SKM-1 treated with dmso at 0.1 percent for 144 hours (cell line): ENCODE data around the gene HDAC10.
"Not testable (repeated sequence)": the region's sequence is repeated elsewhere in the genome, so short reads cannot be mapped to it uniquely, and the experiment has no call there.

ENCODE experiments used
- DNase-seq: peaks from one replicate; lab custom pipeline; 2025; ENCODE audit not compliant: unreplicated experiment; lab: John Stamatoyannopoulos, UW

Gene HDAC10

DNA sequence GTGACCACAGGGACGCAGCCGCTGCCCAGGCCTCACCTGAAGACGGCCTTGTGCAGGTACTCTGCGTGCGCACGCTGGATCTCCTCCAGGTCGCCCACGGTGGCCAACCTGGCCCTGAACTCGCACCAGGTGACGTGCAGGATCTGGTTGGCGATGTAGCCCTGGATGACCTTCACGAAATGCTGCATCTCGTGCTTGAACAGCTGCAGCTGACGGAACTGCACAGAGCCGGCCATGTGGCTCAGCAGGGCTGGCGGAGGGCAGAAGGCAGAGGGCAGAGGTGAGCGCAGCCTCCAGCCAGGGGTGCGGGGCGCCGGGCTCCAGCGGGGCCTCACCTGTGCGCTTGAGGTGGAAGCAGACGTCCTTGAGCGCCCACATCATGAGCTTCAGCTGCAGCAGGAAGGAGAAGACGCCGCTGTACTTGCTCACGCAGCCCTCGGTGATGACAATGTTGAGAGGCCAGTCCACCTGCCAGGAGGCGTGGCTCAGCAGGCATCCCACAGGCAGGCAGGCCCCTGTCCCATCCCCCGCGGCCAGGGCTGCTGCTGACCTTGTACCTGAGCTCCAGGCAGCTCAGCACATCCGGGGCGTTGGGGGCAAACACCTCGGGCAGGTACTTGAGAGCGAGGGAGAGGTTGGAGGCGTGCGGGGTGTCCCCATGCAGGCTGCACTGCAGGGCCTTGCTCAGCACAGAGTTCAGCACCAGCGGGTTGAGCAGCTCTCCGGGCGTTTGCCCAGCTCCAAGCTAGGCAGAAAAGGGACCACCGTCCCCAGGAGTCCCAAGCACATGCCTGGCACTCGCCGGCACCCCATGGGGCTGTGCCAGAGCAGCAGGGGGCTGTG, 32.7 kb downstream of the HDAC10 start:
- no peak for DNase-seq

DNA sequence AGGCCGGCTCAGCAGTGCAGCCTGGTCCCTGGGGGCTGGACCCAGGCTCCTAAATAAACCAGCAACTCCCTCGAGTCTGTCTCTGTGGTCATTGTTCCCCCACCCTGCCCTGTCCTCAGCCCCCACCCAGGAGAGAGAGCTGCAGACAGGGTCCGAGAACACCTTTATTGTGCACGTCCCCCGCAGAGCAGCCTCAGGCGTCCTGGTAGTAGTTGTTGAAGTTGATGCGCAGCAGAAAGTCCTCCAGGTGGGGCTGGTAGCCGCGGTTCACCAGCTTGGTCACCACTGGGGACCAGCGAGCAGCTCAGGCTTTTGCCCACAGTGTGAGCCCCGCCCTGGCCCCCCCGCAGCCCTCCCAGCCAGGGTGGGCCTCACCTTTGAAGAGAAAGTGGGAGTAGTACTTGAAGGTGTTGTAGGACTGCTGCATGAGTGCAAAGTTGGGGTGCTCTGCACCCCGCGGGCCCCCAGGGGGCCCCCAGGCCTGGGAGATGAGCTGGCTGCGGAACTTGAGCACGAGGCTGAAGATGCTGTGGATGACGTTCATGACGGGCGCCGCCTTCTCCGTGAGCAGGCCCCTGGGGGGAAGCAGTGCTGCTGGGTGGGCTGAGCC, 33.4 kb downstream of the HDAC10 start:
- DNase-seq: no peak

DNA sequence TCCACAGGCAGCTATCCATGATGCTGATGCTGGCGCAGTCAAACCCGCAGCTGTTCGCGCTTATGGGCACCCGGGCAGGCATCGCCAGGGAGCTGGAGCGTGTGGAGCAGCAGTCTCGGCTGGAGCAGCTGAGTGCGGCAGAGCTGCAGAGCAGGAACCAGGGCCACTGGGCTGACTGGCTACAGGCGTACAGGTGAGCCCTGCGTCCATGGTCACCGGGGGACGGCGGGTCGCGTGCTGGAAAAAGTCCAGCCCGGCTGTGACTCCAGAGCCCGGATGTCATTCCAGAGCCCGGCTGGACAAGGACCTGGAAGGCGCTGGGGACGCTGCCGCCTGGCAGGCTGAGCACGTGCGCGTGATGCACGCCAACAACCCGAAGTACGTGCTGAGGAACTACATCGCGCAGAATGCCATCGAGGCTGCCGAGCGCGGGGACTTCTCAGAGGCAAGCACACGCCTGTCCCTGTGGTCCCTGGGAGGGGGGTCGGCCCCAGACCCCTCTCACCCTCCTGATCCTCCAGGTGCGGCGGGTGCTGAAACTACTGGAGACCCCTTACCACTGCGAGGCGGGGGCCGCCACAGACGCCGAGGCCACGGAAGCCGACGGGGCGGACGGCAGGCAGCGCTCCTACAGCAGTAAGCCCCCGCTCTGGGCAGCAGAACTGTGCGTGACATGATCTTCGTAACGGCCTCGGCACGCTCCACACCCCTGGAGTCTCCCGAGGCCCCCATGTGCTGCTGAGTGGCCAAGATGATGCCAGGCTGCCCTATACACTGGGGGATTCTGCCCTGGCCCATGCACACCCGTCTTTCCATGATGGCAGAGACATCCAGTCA, 34.2 kb downstream of the HDAC10 start:
- no peak for DNase-seq

DNA sequence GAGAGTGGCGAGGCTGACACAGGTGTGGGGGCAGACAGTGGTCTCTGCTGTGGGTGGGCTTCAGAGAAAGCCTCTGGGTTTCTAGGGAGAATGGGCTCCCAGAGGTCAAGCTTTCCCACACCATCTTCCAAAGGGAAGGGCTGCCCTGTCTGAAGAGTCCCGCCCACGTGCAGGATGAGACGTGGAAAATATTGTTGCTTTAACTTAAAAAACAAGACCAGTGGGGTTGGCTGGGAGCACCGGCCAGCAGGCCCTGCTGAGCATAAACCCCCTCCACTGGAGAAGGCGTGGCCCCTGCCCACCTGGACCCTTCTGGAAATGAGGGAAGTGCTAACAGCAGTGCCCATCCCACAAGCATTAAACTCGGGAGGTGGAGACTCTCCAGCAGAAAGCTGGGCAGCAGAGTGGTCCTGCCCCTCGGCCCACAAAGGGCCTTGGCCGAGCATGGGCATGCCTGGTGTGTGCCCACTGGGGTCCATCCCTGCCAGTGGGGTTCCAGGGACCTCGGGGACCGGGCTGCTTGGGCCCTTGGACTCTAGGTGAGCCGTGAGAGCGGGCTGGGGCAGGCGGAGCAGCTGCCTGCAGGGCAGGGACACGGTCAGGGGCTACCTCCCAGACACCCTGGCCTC, 34.9 kb downstream of the HDAC10 start:
- DNase-seq: no peak

DNA sequence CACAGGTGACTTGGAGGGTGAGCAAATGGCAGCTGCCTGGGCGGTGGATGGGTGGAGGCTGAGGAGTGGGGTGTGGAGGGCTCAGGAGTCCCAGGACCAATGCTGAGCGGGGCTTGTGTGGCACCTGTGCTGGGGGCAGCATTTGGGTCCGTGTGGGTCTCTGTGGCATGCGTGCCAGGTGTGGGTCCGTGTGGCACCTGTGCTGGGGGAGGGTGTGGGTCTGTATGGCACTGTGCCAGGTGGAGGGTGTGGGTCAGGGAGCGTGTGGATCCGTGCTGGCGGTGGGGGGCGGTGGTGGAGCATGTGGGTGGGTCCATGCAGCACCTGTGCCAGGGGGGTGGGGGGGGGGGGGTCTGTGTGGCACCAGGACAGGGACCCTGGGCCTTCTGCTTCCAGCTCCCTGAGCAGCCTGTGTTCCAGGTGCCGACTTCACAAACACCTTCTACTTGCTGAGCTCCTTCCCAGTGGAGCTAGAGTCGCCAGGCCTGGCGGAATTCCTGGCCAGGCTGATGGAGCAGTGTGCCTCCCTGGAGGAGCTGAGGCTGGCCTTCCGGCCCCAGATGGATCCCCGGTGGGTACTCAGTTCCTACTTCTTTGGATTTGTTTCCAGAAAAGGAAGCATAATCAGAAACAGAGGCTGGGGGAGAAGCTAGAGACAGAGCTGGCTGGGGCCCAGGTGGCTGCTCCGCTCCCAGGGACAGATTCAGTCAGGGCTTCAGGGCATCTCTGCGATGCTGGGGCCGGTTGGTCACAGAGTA, 35.6 kb downstream of the HDAC10 start:
- no peak for DNase-seq

DNA sequence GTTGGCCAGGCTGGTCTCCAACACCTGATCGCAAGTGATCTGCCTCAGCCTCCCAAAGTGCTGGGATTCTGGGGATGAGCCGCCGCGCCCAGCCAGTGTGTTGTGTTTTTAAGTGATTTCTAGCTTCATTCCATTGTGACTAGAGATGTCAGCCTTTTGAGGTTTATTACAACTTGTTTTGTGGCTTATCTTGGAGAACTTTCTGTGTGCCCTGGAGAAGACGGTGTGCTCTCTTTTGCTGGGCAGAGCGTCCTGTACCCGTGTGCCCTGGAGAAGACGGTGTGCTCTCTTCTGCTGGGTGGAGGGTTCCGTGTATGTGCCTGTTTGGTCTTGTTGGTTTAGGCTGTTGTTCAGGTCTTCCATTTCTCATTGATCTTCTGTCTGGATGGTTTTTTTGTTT, 37.8 kb downstream of the HDAC10 start:
- DNase-seq: no peak

DNA sequence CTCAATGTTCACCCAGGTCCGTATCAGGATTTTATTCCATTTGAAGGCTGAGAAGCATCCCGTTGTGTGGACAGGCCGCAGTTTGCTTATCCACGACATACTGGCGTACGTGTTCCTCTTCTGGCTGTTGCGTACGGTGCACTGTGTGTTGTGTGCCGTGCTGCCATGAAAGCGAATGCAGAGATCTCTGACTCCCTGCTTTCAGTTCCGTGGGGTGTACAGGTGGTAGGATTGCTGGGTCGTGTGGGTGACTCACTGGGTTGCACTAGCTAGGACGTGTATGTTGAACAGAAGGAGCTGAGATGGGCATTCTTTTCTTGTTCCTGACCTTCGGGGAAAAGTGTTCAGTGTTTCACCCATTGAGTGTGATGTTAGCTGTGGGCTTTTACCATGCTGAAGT, 39.9 kb downstream of the HDAC10 start:
- no peak for DNase-seq

DNA sequence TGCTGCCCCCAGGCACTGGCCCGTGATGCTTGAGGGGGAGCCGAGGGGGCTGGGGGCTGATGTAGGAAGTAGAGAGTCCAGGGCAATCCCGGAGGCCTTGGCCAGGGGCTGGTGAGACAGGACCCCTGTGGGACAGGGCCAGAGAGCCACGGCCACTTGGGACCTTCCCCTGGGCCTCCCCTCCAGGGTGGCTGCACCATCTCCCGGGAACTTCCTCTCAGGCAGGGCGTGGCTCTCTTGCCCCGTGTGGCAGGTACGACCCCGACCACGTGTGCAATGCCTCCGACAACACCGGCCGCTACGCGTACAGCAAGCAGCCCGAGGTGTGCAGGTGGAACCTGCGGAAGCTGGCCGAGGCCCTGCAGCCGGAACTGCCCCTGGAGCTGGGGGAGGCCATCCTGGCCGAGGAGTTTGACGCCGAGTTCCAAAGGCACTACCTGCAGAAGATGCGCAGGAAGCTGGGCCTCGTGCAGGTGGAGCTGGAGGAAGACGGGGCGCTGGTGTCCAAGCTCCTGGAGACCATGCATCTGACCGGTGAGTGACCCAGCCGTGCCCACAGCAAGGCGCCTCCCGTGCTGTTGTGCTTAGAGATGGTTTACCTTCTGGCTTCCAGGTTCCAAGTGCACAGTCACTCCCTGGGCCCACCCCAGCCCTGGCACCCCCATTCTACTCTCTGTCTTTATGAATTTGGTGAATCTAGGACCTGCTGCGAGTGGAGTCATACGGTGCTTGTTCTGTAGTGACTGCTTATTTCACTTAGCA, 40.5 kb downstream of the HDAC10 start:
- DNase-seq: no peak

DNA sequence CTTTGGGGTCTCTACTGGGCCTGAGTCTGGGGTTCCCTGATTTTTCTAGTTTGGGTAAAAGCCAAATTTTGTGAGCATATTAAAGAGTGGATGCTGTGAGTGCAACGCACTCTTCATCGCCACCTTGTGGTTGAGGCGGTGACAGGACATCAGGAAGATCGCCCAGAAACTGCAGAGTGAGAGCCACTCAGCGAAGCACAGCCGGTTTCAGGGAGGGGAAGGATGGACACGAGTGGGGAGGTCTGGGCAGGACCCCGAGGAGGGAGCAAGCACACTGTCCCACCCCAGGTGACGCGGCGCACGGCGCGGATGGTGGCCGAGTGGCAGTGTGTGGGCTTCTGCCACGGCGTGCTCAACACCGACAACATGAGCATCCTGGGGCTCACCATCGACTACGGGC, 41.2 kb downstream of the HDAC10 start:
- DNase-seq: peak; percentile 35

DNA sequence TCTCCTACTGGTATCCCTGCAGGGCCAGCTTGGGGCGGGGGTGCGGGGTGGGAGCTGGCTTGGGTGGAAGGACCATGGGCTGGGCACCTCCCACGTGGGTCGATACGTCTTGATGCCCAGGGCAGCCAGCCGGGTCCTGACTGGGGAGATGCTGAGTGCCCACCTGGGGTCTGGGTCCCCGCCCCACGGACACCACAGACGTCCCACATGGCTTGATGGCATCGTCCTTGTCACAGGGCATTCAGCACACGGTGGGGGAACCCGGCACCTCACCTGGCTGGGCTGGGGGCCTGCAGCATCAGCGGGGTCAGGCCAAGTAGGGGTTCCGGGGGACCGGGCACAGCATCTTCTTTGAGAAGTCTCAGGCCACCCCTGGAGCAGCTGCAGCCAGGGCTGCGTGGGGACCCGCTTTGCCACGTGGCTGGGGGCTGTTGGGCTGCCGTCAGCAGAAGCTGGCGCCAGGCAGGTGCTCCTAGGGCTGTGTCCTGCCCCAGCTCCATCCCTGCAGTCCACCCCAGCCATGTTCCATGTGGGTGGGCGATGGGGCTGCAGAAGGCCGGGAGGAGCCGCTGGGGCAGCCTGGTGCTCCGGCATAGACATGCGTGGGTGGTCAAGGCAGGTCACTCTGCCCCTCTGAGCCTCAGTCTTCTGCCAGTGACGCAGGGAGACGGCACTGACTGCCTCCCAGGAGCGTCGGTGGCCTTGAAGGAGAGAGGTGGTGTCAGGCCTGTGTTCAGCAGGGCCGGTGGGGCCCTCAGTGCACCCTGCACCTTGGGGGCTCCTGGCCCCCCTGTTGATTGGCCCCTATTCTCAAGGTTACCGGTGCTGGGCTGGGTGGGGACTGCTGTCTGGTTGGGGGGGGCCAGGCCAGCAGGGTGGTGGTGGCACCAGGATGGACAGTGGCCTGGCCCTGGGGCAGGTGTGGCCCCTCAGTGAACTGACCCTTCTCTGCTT, 41.8 kb downstream of the HDAC10 start:
- DNase-seq: no peak

DNA sequence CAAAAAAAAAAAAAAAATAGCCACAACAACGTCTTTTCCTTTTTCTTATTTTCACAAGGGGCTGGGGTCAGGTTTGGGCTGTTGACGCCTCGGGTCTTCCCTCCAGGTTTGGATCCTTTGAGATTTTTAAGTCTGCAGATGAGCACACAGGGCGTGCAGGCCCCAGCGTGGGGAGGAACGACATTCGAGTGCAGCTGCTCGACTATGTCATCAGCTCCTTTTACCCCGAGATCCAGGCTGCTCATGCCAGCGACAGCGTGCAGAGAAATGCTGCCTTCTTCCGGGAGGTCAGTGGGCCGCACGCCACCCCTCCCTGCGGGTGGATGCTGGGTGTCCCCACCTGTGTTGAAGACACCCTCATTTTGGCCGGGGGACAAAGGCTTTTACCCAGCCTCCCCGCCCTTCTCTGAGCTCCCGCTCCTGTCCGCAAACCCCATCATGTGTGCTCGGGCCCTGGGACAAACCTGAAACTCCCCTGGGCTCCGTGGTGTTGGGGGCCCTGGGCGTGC, 42.6 kb downstream of the HDAC10 start:
- DNase-seq: no peak

DNA sequence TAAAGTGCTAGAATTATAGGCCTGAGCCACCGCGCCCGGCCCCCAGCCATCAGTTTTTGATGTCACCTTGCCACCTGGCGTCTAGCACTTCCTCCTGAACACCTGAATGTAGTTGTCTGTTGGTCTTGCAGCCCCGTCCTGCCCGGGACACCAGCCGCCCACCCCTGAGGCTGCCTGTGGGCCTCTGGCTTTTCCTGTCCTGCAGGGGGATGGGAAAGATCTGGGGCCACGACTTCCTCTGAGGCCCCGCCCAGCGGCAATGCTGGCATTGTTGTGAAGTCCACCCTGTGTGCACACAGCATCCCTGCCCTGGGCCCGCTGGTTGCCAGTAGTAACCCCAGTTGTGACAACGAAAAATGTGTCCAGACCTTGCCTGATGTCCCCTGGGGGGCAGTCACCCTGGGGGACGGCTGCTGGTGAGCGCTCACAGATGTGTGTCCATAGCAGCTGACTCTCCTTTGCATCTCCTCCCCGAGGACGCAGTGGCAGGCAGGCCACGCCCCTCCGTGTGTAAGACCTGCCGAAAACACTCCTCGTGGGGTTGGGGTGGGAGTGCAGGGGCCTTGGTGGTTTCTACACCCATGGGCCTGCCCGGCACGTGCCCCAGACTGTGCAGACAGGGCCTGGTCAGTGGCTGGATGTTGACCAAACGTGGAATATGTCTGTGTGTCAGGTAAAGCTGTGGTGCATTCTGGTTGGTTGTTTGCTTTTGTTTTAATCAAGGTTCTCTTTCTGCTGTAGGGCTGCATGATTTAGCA, 43.5 kb downstream of the HDAC10 start:
- no peak for DNase-seq

DNA sequence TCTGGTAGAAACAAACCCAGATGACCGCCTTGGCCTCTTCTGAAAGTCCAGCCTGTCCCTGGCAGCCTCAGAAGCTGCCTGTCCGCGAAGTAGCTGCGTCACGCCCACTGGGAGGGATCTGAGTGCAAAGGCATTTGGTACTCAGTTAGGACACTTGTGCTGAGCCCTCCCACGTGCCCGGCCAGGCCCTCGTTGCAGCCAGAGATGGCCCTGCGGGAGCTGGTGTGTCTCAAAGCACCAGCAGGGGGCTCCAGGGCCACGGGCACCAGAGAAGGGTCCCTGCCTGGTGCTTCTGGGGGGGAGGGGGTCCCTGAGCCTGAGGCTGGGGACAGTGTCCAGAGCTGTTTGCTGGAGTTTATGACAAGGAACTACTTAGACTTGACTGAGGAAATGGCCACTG, 44.5 kb downstream of the HDAC10 start:
- no peak for DNase-seq

DNA sequence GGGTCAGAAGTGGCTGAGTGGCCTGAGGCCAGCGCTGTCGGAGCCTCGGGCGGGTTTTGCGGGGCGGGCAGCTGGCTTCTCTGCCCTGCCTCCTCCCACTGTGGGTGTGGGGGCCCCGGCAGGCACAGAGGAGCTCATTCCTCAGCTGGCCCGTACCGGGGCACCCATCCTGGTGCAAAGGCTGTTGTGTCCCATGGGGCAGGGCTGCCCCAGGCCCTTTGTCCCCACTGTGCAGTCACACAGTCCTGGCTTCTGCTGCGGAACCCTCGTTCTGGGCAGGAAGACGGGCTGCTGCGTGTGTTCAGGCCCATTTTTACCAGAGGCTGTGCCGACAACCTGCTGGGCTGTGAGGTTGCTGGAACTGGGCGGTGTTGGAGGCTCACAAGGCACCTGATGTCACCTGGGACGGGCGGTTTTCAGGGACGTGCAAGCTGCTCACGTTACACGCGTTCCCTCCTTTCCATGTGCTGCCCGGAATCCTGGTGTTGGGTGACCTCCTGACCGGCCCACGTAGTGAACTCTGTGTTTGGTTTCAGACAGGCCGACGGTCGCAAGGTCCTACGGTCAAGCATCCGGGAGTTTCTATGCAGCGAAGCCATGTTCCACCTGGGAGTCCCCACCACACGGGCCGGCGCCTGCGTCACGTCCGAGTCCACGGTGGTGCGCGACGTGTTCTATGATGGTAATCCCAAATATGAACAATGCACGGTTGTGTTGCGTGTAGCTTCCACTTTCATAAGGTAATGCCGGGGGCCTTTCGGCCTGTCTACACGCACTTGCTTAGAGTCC, 45.1 kb downstream of the HDAC10 start:
- DNase-seq: no peak

DNA sequence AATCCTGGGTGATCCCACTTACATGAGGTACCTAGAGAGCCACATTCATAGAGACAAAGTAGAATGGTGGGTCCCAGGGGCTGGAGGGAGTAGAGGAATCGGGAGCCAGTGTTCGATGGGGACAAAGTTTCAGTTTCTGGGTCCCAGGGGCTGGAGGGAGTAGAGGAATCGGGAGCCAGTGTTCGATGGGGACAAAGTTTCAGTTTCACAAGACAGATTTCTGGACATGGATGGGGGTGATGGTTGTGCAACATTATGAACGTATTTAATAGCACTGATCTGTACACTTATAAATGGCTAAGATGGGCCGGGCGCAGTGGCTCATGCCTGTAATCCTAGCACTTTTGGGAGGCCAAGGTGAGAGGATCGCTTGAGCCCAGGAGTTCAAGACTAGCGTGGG, 46.1 kb downstream of the HDAC10 start:
- DNase-seq: not testable (repeated sequence)

DNA sequence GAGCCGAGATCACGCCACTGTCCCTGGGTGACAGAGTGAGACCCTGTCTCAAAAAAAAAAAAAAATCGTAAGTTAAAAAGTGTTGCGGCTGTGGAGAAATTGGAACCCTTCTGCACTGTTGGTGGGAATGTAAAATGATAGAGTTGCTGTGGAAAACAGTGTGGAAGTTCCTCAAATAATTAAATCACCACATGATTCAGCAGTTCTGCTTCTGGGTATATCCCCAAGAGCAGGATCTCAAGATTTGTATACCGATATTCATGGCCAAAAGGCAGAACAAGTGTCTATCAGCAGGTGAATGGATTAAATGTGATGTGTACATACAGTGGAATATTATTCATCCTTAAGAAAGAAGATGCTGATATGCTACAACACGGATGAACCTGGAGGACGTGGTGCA, 46.5 kb downstream of the HDAC10 start:
- no peak for DNase-seq

DNA sequence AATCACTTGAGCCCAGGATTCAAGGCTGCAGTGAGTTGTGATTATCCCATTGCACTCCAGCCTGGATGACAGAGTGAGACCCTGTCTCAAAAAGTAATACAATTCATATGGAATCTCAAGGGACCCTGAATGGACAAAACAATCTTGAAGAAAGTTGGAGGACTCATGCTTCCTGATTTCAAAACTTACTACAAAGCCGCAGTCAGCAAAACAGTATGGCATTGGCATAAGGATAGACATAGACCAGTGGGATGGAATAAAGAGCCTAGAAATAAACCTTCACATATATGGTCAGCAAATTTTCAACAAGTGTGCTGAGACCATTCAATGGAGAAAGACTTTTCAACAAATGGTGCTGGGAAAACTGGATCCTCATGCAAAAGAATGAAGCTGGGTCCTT, 47.8 kb downstream of the HDAC10 start:
- no peak for DNase-seq
